GM18867 (cell line): ENCODE measurements around the gene KRT25.
"Not testable (repeated sequence)": the region's sequence is repeated elsewhere in the genome, so short reads cannot be mapped to it uniquely, and the experiment has no call there.

Experiments used
- ATAC-seq: cut with Tn5 transposase; IDR thresholded peaks from one replicate; pipeline ENCODE4 v1.9.1; 2021; ENCODE audit warnings: mild to moderate bottlenecking, moderate library complexity; ENCODE audit not compliant: unreplicated experiment

KRT25 gene

GRCh38 chr17:40753804-40754203 lies 1.3 kb downstream of the KRT25 start:
- no peak for ATAC-seq

- no peak for ATAC-seq
Observed at GRCh38 chr17:40751065-40751464, 4.1 kb downstream of the KRT25 start.

DNA sequence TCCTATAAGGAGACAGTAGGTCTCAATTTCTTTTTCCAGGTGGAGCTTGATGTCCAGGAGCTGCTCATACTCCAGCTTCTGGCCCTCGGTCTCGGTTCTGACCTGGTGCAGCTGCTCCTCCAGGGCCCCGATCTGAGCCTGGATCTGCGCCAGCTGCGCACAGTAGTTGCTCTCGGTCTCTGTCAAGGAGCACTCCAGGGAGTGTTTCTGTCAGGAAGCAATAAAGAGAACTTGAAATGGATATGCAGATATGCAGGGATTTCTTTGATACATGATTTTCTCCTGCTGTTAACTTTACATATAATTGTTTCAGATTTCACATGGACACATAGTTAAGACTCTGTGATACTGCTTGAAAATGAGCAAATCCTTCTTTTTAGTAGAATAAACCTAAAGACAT lies 4.7 kb downstream of the KRT25 start:
- ATAC-seq, result no peak

DNA sequence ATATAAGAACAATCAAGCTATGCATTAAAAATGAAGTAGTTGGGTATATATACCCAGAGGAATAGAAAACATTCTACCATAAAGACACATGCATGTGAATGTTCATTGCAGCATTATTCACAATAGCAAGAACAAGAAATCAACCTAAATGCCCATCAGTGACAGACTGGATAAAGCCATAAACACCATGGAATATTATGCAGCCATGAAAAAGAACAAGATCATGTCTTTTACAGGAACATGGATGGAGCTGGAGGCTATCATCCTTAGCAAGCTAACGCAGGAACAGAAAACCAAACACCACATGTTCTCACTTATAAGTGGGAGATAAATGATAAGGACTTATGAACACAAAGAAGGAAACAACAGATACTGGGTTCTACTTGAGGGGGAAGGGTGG lies 6.5 kb downstream of the KRT25 start:
- not testable (repeated sequence) for ATAC-seq

GRCh38 chr17:40738553-40738952 lies 16.6 kb downstream of the KRT25 start:
- ATAC-seq, result no peak

DNA sequence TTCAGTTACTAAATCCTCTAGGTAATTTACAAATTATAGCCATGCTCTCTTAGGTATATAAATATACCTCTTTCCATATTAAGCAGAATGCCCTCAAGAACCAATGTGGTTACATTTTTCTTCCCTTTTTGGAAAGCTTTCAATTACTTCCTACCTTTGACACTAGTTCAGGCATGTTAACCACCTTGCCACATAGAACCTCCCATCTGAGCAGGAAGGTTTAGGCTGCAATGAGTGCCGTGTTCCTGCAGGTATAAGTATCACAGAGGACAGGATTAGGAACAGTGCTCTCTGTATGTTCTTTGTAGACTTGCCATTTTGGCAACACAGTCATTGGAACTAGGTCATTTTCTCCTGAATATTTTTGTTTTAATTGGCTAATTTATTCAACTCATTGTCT lies 20.1 kb downstream of the KRT25 start:
- ATAC-seq, result no peak

- ATAC-seq, result no peak
Observed at GRCh38 chr17:40734018-40734417, 21.1 kb downstream of the KRT25 start.

- no peak for ATAC-seq
Observed at GRCh38 chr17:40730970-40731369, 24.2 kb downstream of the KRT25 start.

GRCh38 chr17:40727447-40728231 lies 27.5 kb downstream of the KRT25 start:
- no peak for ATAC-seq

GRCh38 chr17:40726919-40727318 lies 28.2 kb downstream of the KRT25 start:
- ATAC-seq, result no peak

- no peak for ATAC-seq
Observed at GRCh38 chr17:40724656-40725055, 30.5 kb downstream of the KRT25 start.

DNA sequence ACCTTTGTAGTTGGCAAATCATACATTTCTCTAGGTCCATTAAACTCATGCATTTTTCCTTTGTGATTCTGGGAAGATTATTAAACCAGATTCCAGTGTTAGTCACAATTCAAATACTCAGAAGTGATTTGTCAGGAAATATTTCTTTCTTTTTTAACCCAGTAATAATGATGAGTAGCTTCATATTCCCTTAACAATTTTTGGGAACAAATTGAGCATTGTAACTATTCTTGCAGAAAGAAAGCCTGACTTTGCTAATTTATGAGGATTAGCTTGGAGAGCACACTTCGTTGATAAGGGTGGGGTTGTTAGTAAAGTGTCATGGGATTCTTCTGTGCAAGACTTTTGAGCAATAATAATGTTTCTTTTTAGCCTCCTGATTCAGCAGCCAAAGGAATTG lies 32.9 kb downstream of the KRT25 start:
- ATAC-seq, result no peak

- no peak for ATAC-seq
Observed at GRCh38 chr17:40720899-40721298, 34.2 kb downstream of the KRT25 start.

GRCh38 chr17:40718930-40719329 lies 36.2 kb downstream of the KRT25 start:
- no peak for ATAC-seq

DNA sequence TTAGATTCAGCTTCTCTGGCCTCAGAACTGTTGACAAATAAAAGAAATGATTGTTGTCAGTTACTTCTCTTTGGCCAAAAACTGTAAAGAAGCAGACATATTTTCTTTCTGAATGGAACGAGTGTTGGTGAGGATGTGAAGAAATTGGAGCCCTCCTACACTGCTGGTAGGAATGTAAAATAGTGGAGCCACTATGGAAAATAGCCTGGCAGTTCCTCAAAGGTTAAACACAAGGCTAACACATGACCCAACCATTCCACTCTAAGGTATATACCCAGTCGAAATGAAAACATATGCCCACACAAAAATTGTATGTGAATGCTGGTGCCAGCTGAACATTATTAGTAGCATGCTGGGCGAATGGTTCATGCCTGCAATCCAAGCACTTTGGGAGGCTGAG lies 37.4 kb downstream of the KRT25 start:
- ATAC-seq, result no peak

GRCh38 chr17:40714473-40714872 lies 40.7 kb downstream of the KRT25 start:
- no peak for ATAC-seq

GRCh38 chr17:40707745-40708144 lies 47.4 kb downstream of the KRT25 start:
- ATAC-seq, result no peak

DNA sequence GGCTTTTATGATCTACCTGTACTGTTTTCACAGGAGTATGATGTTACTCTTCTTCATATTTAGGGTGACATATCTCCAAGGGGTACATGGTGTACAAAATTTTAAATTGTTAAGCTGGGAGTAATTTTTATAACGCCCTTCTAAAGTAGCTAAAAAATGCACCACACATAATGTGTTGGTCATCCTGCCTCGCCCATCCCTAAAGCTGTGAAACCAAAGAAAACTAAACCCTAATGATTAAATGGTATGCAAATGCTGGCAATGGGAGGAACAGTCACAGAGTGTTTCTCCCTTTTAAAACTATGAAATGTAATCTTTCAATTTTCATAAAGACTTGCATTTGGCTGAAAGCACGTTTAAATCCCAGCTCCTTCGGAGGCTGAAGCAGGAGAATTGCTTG lies 49.5 kb downstream of the KRT25 start:
- no peak for ATAC-seq

DNA sequence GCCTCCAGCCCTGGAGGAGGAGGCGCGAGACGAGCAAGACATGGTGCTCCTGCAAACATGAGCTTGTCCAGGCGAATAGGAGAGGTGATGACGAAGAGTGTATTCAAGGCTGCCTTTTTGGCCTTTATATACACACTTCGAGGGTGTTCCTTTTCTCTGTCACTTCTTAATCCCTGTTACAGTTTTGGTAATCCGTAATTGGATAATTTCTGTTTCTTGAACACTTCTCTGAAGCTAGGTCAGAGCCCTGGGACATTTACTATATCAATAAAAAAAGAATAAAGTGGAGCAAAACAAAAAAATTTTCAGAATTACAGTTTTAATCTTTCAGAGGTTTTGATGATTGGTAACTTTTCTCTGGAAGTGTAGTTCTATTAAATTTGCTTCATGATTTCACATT lies 51.5 kb downstream of the KRT25 start, which contains the start of gene KRT24:
TSS of gene KRT24 (minus strand) at position 101 of the 400 bp plus-strand sequence. CDS start at position 42, 59 bp downstream.
- no peak for ATAC-seq

- no peak for ATAC-seq
Observed at GRCh38 chr17:40702271-40702670, 52.9 kb downstream of the KRT25 start.

DNA sequence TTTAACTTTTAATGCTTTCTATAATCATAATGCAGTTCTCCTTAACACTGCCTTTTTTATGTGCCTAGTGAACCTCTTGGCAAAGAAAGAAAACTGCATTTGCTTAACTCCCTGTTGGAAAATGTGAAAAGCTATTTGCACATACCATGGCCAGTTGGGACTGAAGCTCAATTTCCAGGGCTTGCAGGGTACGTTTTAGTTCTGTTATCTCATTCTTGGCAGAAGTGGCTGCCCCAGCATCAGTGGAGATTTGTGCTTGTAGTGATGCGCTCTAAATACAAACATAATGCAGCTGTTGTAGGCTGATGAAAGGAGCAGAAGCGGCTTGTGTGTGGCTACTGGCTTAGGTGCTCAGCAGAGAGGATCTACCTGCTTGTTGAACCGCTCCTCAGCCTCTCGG lies 55.3 kb downstream of the KRT25 start:
- no peak for ATAC-seq

DNA sequence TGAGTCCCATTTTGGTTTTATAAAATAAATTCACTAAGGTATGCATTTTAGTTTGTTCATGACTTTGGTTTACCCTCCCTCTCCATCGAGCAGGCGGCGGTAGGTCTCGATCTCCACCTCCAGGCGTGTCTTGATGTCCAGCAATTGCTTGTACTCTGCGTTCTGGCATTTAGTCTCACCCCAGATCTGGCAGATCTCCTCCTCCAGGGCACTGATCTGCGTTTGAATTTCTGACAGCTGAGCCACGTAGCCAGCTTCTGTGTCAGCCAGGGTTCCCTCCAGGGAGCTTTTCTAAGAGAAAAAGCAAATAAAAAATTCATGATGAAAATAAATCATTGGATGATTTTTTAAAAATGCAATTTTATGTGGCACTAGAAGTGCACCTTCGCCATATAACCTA lies 55.8 kb downstream of the KRT25 start:
- ATAC-seq, result no peak
